ENCODE data around the gene CMTM2.
"Not testable (repeated sequence)": the region's sequence is repeated elsewhere in the genome, so short reads cannot be mapped to it uniquely, and the experiment has no call there.

CMTM2 gene

GRCh38 chr16:66553223-66553622 is 26.0 kb upstream of the CMTM2 start:
- DNase-seq: no peak

- no peak for DNase-seq
These were observed 25.2 kb upstream of the CMTM2 start for GRCh38 chr16:66554021-66554420.

GRCh38 chr16:66554495-66554894 is 24.8 kb upstream of the CMTM2 start:
- no peak for DNase-seq

GRCh38 chr16:66560107-66560506 is 19.2 kb upstream of the CMTM2 start:
- DNase-seq: no peak

- no peak for DNase-seq
These were observed 17.7 kb upstream of the CMTM2 start for GRCh38 chr16:66561381-66562080.

GRCh38 chr16:66562409-66562808 is 16.9 kb upstream of the CMTM2 start:
- DNase-seq: no peak

- DNase-seq: no peak
These were observed 16.3 kb upstream of the CMTM2 start for GRCh38 chr16:66562986-66563385.

- DNase-seq: no peak
These were observed 15.5 kb upstream of the CMTM2 start for GRCh38 chr16:66563574-66564334.

- DNase-seq: no peak
These were observed 13.0 kb upstream of the CMTM2 start, which contains the start of gene CMTM1 for GRCh38 chr16:66566051-66566901. CMTM1 (plus strand) TSS chr16:66566439; CDS start chr16:66566514, 75 bp downstream.

- DNase-seq: not testable (repeated sequence)
These were observed 12.0 kb upstream of the CMTM2 start for GRCh38 chr16:66567270-66567669.

- DNase-seq: no peak
These were observed 10.9 kb upstream of the CMTM2 start for GRCh38 chr16:66568355-66568754.

GRCh38 chr16:66569131-66569530 is 10.1 kb upstream of the CMTM2 start:
- no peak for DNase-seq

GRCh38 chr16:66569827-66570405 is 9.3 kb upstream of the CMTM2 start:
- DNase-seq: no peak

- DNase-seq: no peak
These were observed 6.9 kb upstream of the CMTM2 start for GRCh38 chr16:66572356-66572755.

- no peak for DNase-seq
These were observed 5.2 kb upstream of the CMTM2 start for GRCh38 chr16:66574081-66574480.

GRCh38 chr16:66574531-66574930 is 4.7 kb upstream of the CMTM2 start:
- no peak for DNase-seq

- DNase-seq: no peak
These were observed 4.2 kb upstream of the CMTM2 start for GRCh38 chr16:66575060-66575459.

- no peak for DNase-seq
These were observed 3.0 kb upstream of the CMTM2 start for GRCh38 chr16:66576296-66576695.

GRCh38 chr16:66580605-66581209 is 1.4 kb downstream of the CMTM2 start:
- no peak for DNase-seq

GRCh38 chr16:66581246-66581952 is 2.1 kb downstream of the CMTM2 start:
- DNase-seq: no peak

- DNase-seq: no peak
These were observed 6.4 kb downstream of the CMTM2 start for GRCh38 chr16:66585481-66586239.
